Measurements from ENCODE around the gene FAM200B. TPM values are rescaled to one million over a fixed set of nuclear protein-coding genes. Genes with fewer than 3 reads are reported as not detected.
"Not testable (repeated sequence)": the region's sequence is repeated elsewhere in the genome, so short reads cannot be mapped to it uniquely, and the experiment has no call there.

Gene FAM200B
- total RNA-seq, 8 experiments from 2014 or later: 43.2 to 97.2 (median 64.6) TPM

DNA sequence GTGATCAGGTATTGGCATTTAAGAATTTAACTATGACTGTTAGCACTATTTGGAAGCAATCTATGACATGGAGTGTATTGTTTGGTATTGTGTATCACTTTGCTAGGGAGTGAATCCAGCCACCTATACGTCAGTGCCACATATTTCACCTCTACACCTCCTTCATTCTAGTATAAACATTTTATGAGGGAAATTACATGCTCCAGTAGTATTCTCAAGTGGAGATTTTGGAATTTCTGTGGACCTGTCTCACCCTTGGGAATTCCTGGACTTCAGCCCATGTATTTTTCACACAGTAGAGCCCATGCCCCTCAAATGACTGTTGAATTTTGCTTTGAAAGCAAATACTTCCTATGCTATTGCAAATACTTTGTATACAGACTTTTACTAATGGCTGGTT is 32.5 kb downstream of the FAM200B start:
- WGBS, 10 experiments: 60 to 100% (median 100%) methylated on average over 1 of the region's 1 CpG; no CpG with 5 or more reads in 6 of the 10 experiments
- no peak for ATAC-seq (replicated peaks in 6 of 8)
- no peak overlapping the region for H3K27ac ChIP-seq
- no peak overlapping the region for H3K4me3 ChIP-seq
- in situ Hi-C loops (cut with MboI; ENCODE audit: low pct_unique_long_range_greater_than_20kb in 2 of 9, low sequenced_read_pairs in 9 of 9, unreplicated experiment in 9 of 9): no loop called here
- H3K4me1 ChIP-seq (replicated peaks in 1 of 2): peaks cover 0 to 4% of the 10 kb centered on the region in 2 donors

DNA sequence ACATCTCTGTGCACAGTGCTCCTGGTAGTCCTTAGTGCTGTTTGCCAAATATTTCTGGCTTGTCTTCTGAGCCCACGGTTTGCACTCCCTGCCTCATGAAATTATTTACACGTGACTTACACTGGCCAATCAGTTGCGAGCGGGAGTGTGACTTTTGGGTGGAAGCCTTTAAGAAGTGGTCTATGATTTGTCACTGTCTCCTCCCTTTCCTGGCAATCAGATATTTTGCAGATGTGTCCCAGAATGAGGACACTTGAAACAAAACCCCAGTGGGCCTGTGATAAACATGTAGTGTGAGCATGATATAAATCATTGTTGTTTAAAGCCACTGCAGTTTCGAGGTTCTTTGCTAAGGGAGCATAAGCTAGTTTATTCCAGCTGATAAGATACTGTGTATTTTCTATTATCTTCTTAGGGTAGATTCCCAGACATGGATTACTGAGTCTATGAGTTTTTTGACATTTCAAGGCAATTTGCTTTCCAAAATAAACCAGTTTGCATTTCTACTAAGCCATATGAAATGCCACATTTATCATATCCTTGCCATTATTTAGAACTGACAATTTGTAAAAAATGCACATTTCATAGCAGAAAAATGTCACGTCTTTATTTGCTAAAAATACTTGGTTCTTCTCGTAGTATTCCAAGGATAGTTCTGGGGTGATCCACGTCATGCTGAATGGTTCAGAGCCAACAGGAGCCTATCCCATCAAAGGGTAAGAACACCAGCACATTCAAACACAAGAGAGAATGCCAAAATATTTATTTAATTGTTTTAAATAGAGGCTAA is 33.2 kb downstream of the FAM200B start:
- 8 to 88% (median 72%) methylated on average over 1 to 8 of the region's 8 CpGs for WGBS, 10 experiments
- peak in 5 of 8 experiments; percentile 38 to 89 (median 80) for ATAC-seq (replicated peaks in 6 of 8)
- Histone ChIP-seq H3K4me3 (no peak overlapping the region), H3K27ac (no peak overlapping the region), H3K4me1 (replicated peaks in 1 of 2) (no peaks in the 10 kb centered on the region)
- in situ Hi-C loops (cut with MboI; ENCODE audit: low pct_unique_long_range_greater_than_20kb in 2 of 9, low sequenced_read_pairs in 9 of 9, unreplicated experiment in 9 of 9): no loop called here

GRCh38 chr4:15716115-15716514 is 34.5 kb downstream of the FAM200B start:
- ATAC-seq (replicated peaks in 6 of 8): no peak
- WGBS, 10 experiments: 14 to 87% (median 44%) methylated on average over 1 to 3 of the region's 3 CpGs; no CpG with 5 or more reads in 1 of the 10 experiments
- Histone ChIP-seq H3K4me1 (replicated peaks in 1 of 2) (no peaks in the 10 kb centered on the region), H3K27ac (no peak overlapping the region), H3K4me3 (no peak overlapping the region)
- in situ Hi-C loops (cut with MboI; ENCODE audit: low pct_unique_long_range_greater_than_20kb in 2 of 9, low sequenced_read_pairs in 9 of 9, unreplicated experiment in 9 of 9): no loop called here

DNA sequence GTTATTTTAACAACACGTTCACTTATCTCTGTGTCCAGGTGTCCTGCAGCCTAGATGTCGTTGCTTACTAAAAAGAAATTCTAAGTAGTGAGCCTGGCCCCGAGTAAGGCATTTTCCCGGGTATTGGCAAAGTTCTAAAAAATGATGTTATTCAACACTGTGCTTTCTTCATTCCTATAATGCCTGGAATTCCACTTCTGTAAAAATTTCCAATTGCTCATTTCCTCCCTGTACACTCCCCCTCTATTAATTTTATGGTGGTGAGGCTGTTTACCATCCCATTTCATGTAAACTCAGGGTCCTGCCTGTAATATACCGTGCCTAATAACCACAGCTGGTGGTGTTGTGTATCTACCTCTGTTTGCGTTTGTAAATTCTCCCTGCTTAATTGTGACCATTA is 35.5 kb downstream of the FAM200B start:
- no peak overlapping the region for H3K27ac ChIP-seq
- ATAC-seq (replicated peaks in 6 of 8): peak in 1 of 8 experiments; percentile 26
- H3K4me3 ChIP-seq: no peak overlapping the region
- in situ Hi-C loops (cut with MboI; ENCODE audit: low pct_unique_long_range_greater_than_20kb in 2 of 9, low sequenced_read_pairs in 9 of 9, unreplicated experiment in 9 of 9): no loop called here
- WGBS, 10 experiments: 26 to 100% (median 73%) methylated on average over 1 to 6 of the region's 6 CpGs; no CpG with 5 or more reads in 2 of the 10 experiments
- H3K4me1 ChIP-seq (replicated peaks in 1 of 2): no peaks in the 10 kb centered on the region

- no peaks in the 10 kb centered on the region for H3K4me1 ChIP-seq (replicated peaks in 1 of 2)
- WGBS, 10 experiments: 17 to 100% (median 90%) methylated on average over 1 to 3 of the region's 3 CpGs; no CpG with 5 or more reads in 3 of the 10 experiments
- in situ Hi-C loops (cut with MboI; ENCODE audit: low pct_unique_long_range_greater_than_20kb in 2 of 9, low sequenced_read_pairs in 9 of 9, unreplicated experiment in 9 of 9): no loop called here
- H3K27ac ChIP-seq: no peak overlapping the region
- peak in 3 of 8 experiments; percentile 32 to 90 (median 37) for ATAC-seq (replicated peaks in 6 of 8)
- H3K4me3 ChIP-seq: no peak overlapping the region
These were observed 36.2 kb downstream of the FAM200B start for GRCh38 chr4:15717657-15718416.

GRCh38 chr4:15718465-15718864 is 36.8 kb downstream of the FAM200B start:
- Histone ChIP-seq H3K27ac (no peak overlapping the region), H3K4me3 (no peak overlapping the region), H3K4me1 (replicated peaks in 1 of 2) (no peaks in the 10 kb centered on the region)
- in situ Hi-C loops (cut with MboI; ENCODE audit: low pct_unique_long_range_greater_than_20kb in 2 of 9, low sequenced_read_pairs in 9 of 9, unreplicated experiment in 9 of 9): no loop called here
- ATAC-seq (replicated peaks in 6 of 8): no peak
- WGBS, 10 experiments: 40 to 100% (median 87%) methylated on average over 1 to 4 of the region's 5 CpGs; no CpG with 5 or more reads in 2 of the 10 experiments

- no peak for ATAC-seq (replicated peaks in 6 of 8)
- WGBS, 10 experiments: 50 to 100% (median 86%) methylated on average over 1 to 4 of the region's 7 CpGs; no CpG with 5 or more reads in 2 of the 10 experiments
- H3K27ac ChIP-seq: no peak overlapping the region
- no peak overlapping the region for H3K4me3 ChIP-seq
- in situ Hi-C loops (cut with MboI; ENCODE audit: low pct_unique_long_range_greater_than_20kb in 2 of 9, low sequenced_read_pairs in 9 of 9, unreplicated experiment in 9 of 9): no loop called here
- H3K4me1 ChIP-seq (replicated peaks in 1 of 2): no peaks in the 10 kb centered on the region
These were observed 37.3 kb downstream of the FAM200B start for GRCh38 chr4:15718959-15719358.

- no peak overlapping the region for H3K27ac ChIP-seq
- in situ Hi-C loops (cut with MboI; ENCODE audit: low pct_unique_long_range_greater_than_20kb in 2 of 9, low sequenced_read_pairs in 9 of 9, unreplicated experiment in 9 of 9): no loop called here
- WGBS, 10 experiments: 20 to 80% (median 76%) methylated on average over 1 to 3 of the region's 4 CpGs; no CpG with 5 or more reads in 6 of the 10 experiments
- ATAC-seq (replicated peaks in 6 of 8): no peak
- H3K4me1 ChIP-seq (replicated peaks in 1 of 2): no peaks in the 10 kb centered on the region
- H3K4me3 ChIP-seq: no peak overlapping the region
These were observed 37.9 kb downstream of the FAM200B start for GRCh38 chr4:15719506-15719905.

DNA sequence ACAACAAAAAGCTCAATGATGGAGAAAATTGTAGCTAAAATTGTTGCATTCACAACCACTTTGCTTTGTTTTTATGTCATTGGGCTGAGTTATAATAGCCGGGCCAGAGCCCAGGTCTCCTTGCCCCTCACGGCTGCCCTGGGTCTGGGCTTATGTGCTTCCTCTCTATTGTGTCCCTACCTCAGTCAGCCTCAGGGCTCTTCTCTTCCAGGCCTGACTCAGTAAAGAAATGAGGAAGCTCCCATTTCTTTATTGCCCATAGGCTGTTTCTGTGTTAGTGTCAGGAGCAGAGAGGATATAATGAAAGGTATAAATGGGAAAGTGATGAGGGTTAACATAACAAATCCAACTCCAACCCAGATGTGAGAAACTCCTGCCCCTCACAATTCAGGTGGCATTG is 39.2 kb downstream of the FAM200B start:
- in situ Hi-C loops (cut with MboI; ENCODE audit: low pct_unique_long_range_greater_than_20kb in 2 of 9, low sequenced_read_pairs in 9 of 9, unreplicated experiment in 9 of 9): no loop called here
- Histone ChIP-seq H3K4me3 (no peak overlapping the region), H3K4me1 (replicated peaks in 1 of 2) (no peaks in the 10 kb centered on the region), H3K27ac (no peak overlapping the region)
- ATAC-seq (replicated peaks in 6 of 8): no peak
- WGBS, 10 experiments: 64 to 100% (median 80%) methylated on average over 1 to 2 of the region's 2 CpGs; no CpG with 5 or more reads in 6 of the 10 experiments

DNA sequence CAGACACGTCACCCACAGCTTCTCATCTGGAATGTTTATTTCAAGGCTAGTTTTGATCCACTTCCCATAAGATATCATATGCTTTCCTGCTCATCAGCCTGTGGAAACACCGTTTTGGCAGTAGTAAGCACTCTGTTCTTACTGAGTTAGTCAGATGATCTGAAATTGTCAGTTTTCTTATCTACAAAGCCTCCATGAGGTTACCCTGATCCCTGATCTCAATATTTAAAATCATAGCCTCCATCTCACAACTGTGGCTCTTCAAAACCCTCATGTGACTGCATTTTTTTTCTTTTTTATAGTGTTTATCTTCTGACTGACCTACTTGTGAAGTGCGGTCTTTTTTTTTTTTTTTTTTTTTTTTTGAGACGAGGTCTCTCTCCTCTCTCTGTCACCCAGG is 44.0 kb downstream of the FAM200B start:
- WGBS, 10 experiments: 33 to 100% (median 70%) methylated on average over 1 to 4 of the region's 4 CpGs
- H3K27ac ChIP-seq: no peak overlapping the region
- in situ Hi-C loops (cut with MboI; ENCODE audit: low pct_unique_long_range_greater_than_20kb in 2 of 9, low sequenced_read_pairs in 9 of 9, unreplicated experiment in 9 of 9): no loop called here
- H3K4me3 ChIP-seq: no peak overlapping the region
- H3K4me1 ChIP-seq (replicated peaks in 1 of 2): no peaks in the 10 kb centered on the region
- no peak for ATAC-seq (replicated peaks in 6 of 8)

DNA sequence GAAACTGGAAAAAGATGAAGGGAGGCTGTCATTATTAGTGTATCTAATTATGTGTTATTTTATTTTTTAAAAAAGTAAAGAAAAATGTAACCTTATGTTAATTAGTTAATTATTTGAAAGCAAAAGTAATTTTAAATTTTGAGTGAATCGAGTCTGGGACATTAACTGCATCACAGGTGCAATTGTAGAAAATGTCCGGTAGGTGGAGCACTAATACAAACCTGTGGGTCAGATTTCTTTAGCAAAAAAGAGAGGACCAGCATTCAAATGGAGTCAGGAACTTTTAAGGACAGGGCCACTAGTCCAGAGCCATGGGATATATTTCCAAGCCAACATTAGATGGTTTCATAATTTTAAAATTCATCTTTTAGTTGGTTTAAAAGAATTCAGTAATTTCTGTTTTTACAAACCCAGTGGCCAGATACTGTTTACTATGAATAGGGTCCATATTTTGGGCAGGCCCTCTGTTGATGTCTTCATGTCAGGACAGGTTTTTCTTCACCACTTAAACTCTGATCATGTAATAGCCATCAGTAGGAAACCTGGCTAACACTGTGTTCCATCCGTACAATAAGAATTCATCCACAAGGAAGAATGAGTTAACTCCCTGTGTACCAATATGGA is 48.4 kb downstream of the FAM200B start:
- Histone ChIP-seq H3K27ac (no peak overlapping the region), H3K4me1 (replicated peaks in 1 of 2) (no peaks in the 10 kb centered on the region), H3K4me3 (no peak overlapping the region)
- ATAC-seq (replicated peaks in 6 of 8): peak in 3 of 8 experiments; percentile 61 to 73 (median 64)
- in situ Hi-C loops (cut with MboI; ENCODE audit: low pct_unique_long_range_greater_than_20kb in 2 of 9, low sequenced_read_pairs in 9 of 9, unreplicated experiment in 9 of 9): no loop called here
- WGBS, 10 experiments: 7 to 41% (median 23%) methylated on average over 1 to 3 of the region's 3 CpGs

DNA sequence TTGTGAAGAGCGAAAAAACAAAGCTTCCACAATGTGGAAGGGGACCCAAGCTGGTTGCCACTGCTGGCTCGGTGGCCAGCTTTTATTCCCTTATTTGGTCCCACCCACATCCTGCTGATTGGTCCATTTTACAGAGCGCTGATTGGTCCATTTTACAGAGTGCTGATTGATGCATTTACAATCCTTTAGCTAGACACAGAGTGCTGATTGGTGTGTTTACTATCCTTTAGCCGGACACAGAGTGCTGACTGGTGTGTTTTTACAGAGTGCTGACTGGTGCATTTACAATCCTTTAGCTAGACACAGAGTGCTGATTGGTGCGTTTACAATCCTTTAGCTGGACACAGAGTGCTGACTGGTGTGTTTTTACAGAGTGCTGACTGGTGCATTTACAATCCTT is 51.4 kb downstream of the FAM200B start:
- H3K4me1 ChIP-seq (replicated peaks in 1 of 2); H3K27ac ChIP-seq; ATAC-seq (replicated peaks in 6 of 8); in situ Hi-C loops (cut with MboI; ENCODE audit: low pct_unique_long_range_greater_than_20kb in 2 of 9, low sequenced_read_pairs in 9 of 9, unreplicated experiment in 9 of 9); H3K4me3 ChIP-seq: not testable (repeated sequence)
- WGBS, 10 experiments: 0 to 100% (median 79%) methylated on average over 1 to 3 of the region's 5 CpGs; no CpG with 5 or more reads in 2 of the 10 experiments

DNA sequence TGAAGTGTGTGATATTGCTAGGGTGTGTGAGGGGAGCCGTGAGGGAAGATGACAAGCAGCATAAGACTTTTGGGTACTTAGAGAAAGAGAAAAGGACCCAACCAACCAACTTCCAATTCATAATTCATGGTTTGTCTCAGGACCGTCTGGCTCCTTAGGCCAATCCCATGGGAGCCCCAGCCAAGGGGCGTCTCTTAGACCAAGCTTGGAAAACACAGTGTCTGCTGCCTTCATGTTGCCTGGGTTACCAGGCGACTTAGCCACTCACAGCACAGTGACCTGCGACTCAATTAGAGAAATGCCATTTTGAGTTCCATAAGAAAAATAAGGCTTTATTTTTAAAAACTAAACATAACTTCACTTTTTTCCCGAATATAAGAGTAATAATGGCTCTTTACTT is 53.9 kb downstream of the FAM200B start:
- Histone ChIP-seq H3K4me3 (no peak overlapping the region), H3K4me1 (replicated peaks in 1 of 2) (no peaks in the 10 kb centered on the region), H3K27ac (no peak overlapping the region)
- 38 to 89% (median 71%) methylated on average over 1 to 6 of the region's 6 CpGs for WGBS, 10 experiments
- peak in 1 of 8 experiments; percentile 80 for ATAC-seq (replicated peaks in 6 of 8)
- in situ Hi-C loops (cut with MboI; ENCODE audit: low pct_unique_long_range_greater_than_20kb in 2 of 9, low sequenced_read_pairs in 9 of 9, unreplicated experiment in 9 of 9): no loop called here
